MCF 10A (cell line): ENCODE results near the gene TXNL4A. TPM values are rescaled to one million over a fixed set of nuclear protein-coding genes. Genes with fewer than 3 reads are reported as not detected.

Experiments used
- BruUV-seq: library from RNA; stranded (reverse); fragments of 400-500 nt; replicated peaks from 2 replicates; lab custom pipeline; 2021; lab: Mats Ljungman, UMichigan
- CTCF ChIA-PET: fragments of 300-600 bp; sonication (Branson Sonifier 250); formaldehyde crosslinking; extraction: SDS; loops from one replicate; lab custom pipeline; 2021; ENCODE audit warnings: antibody characterized with exemption, inconsistent platforms; lab: Yijun Ruan, JAX
- POLR2A ChIA-PET: fragments of 300-600, 350-650 bp; sonication (Branson Sonifier 250); formaldehyde crosslinking; extraction: SDS; loops from one replicate; lab custom pipeline; 2020; ENCODE audit warnings: antibody characterized with exemption, inconsistent platforms; lab: Yijun Ruan, JAX
- DNase-seq: peaks from one replicate; pipeline ENCODE4 v3.0.0-alpha.2; 2018; ENCODE audit not compliant: unreplicated experiment
- H3K27ac Mint-ChIP-seq: one replicate; pipeline ENCODE4 v1.8.0; 2022; ENCODE audit warnings: mild to moderate bottlenecking, low read depth, mixed read lengths; ENCODE audit not compliant: unreplicated experiment
- H3K27me3 Mint-ChIP-seq: one replicate; pipeline ENCODE4 v1.8.0; 2022; ENCODE audit warnings: mixed read lengths; ENCODE audit not compliant: insufficient read depth, unreplicated experiment
- H3K36me3 Mint-ChIP-seq: one replicate; pipeline ENCODE4 v1.8.0; 2022; ENCODE audit warnings: mild to moderate bottlenecking, moderate library complexity, mixed read lengths; ENCODE audit not compliant: insufficient read depth, unreplicated experiment
- H3K4me1 Mint-ChIP-seq: one replicate; pipeline ENCODE4 v1.8.0; 2022; ENCODE audit warnings: mixed read lengths; ENCODE audit not compliant: insufficient read depth, unreplicated experiment
- H3K4me3 Mint-ChIP-seq: one replicate; pipeline ENCODE4 v1.8.0; 2022; ENCODE audit warnings: mild to moderate bottlenecking, moderate library complexity, mixed read lengths; ENCODE audit not compliant: unreplicated experiment
- H3K9me3 Mint-ChIP-seq: one replicate; pipeline ENCODE4 v1.8.0; 2022; ENCODE audit warnings: mixed read lengths; ENCODE audit not compliant: unreplicated experiment
- intact Hi-C: fragments of 100-400 bp; cut with micrococcal nuclease; formaldehyde crosslinking; loops from 2 replicates; pipeline ENCODE4 v1.14.1; 2022
- total RNA-seq: library from RNA; stranded (reverse); gene quantifications from 2 replicates; pipeline ENCODE4 v1.2.3, GENCODE V29; 2022
- TF ChIP-seq, protein P1 (sequence below): fragments of 200-600 bp; IDR thresholded peaks from one replicate; pipeline ENCODE4 v1.8.0; 2022; ENCODE audit warnings: antibody characterized with exemption, mild to moderate bottlenecking; ENCODE audit not compliant: unreplicated experiment

Gene TXNL4A
- total RNA-seq, 1 experiment from 2014 or later = 207 TPM

DNA sequence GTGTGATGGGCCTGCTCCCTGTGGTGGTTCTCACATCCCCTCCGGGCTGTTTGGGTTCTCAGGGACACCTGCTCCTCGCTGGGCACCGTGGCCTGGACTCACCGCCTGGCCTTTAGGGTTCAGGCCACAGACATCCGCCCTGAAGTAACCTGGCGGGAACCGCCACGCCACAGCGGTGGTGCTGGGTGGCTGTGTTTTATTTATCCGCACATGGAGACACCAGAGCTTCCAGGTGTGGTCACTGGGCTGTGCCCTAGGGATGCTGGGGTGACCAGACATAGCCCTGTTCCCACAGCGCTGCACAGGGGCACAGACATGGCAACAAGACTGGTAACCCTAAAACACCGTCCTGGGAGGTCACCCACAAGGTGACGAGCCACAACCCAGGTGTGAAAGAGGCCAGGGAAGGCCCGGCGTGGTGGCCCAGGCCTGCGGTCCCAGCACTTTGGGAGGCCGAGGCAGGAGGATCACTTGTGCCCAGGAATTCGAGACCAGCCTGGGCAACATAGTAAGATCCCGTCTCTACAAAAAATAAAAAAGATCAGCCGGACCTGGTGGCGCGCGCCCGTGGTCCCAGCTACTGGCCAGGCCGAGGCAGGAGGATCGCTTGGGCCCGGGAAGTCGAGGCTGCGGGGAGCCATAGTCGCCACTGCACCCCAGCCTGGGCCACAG, 24.6 kb downstream of the TXNL4A start:
- ChIA-PET CTCF (interaction anchor here (0.6 kb wide), 1 partner anchor 79 kb away, joined by 3 read pairs; no protein-coding TSS in a partner anchor), POLR2A (interaction anchor here (0.6 to 7.5 kb wide), 4 partner anchors 12 to 260 kb away, joined by 3 to 71 read pairs (median 6); partner anchors contain the start of genes SLC66A2 and TXNL4A)
- H3K4me3 Mint-ChIP-seq = peak overlapping the region; percentile 23
- TF ChIP-seq, protein P1, sequence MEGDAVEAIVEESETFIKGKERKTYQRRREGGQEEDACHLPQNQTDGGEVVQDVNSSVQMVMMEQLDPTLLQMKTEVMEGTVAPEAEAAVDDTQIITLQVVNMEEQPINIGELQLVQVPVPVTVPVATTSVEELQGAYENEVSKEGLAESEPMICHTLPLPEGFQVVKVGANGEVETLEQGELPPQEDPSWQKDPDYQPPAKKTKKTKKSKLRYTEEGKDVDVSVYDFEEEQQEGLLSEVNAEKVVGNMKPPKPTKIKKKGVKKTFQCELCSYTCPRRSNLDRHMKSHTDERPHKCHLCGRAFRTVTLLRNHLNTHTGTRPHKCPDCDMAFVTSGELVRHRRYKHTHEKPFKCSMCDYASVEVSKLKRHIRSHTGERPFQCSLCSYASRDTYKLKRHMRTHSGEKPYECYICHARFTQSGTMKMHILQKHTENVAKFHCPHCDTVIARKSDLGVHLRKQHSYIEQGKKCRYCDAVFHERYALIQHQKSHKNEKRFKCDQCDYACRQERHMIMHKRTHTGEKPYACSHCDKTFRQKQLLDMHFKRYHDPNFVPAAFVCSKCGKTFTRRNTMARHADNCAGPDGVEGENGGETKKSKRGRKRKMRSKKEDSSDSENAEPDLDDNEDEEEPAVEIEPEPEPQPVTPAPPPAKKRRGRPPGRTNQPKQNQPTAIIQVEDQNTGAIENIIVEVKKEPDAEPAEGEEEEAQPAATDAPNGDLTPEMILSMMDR = no peak
- peaks cover 33% of the 10 kb centered on the region for H3K36me3 Mint-ChIP-seq
- H3K4me1 Mint-ChIP-seq = peaks cover 18% of the 10 kb centered on the region
- H3K27ac Mint-ChIP-seq = no peak overlapping the region
- intact Hi-C loops = loop anchor here (1.0 to 2.0 kb wide), 2 partner anchors 25 to 284 kb away; partner anchors contain the start of genes CTDP1 and TXNL4A
- no peaks in the 10 kb centered on the region for H3K27me3 Mint-ChIP-seq
- BruUV-seq = no TSS peak
- no peak for DNase-seq
- H3K9me3 Mint-ChIP-seq = no peaks in the 10 kb centered on the region

- Mint-ChIP-seq H3K27ac (peak overlapping the region; percentile 18), H3K27me3 (no peaks in the 10 kb centered on the region), H3K9me3 (no peaks in the 10 kb centered on the region), H3K4me1 (peaks cover 18% of the 10 kb centered on the region), H3K4me3 (peak overlapping the region; percentile 20), H3K36me3 (peaks cover 25% of the 10 kb centered on the region)
- TF ChIP-seq, protein P1 = no peak
- intact Hi-C loops = no loop called here
- POLR2A ChIA-PET = interaction anchor here (0.9 to 7.5 kb wide), 3 partner anchors 12 to 24 kb away, joined by 4 to 71 read pairs (median 22); partner anchors contain the start of genes SLC66A2 and TXNL4A
- no TSS peak for BruUV-seq
- no peak for DNase-seq
- CTCF ChIA-PET = interaction anchor here (1.9 kb wide), 1 partner anchor 72 kb away, joined by 6 read pairs; no protein-coding TSS in a partner anchor
These were observed 25.3 kb downstream of the TXNL4A start for GRCh38 chr18:79962835-79963657.

- no peaks in the 10 kb centered on the region for H3K9me3 Mint-ChIP-seq
- H3K4me1 Mint-ChIP-seq = peaks cover 19% of the 10 kb centered on the region
- H3K4me3 Mint-ChIP-seq = no peak overlapping the region
- peak overlapping the region; percentile 18 for H3K27ac Mint-ChIP-seq
- peaks cover 18% of the 10 kb centered on the region for H3K36me3 Mint-ChIP-seq
- TF ChIP-seq, protein P1 = no peak
- BruUV-seq = no TSS peak
- POLR2A ChIA-PET = interaction anchor here (0.5 to 4.3 kb wide), 4 partner anchors 11 to 284 kb away, joined by 3 to 22 read pairs (median 6); partner anchors contain the start of gene SLC66A2
- CTCF ChIA-PET = interaction anchor here (0.7 to 1.9 kb wide), 5 partner anchors 10 to 588 kb away, joined by 3 to 7 read pairs (median 3); partner anchors contain the start of gene SLC66A2
- intact Hi-C loops = no loop called here
- DNase-seq = no peak
- H3K27me3 Mint-ChIP-seq = no peaks in the 10 kb centered on the region
These were observed 26.1 kb downstream of the TXNL4A start for GRCh38 chr18:79962311-79962710.
